B cell (primary cell): ENCODE results near the gene STC2. TPM values are rescaled to one million over a fixed set of nuclear protein-coding genes. Genes with fewer than 3 reads are reported as not detected.

ENCODE experiments used
- ATAC-seq: fragments of 200-7000 bp; cut with Tn5 transposase; one replicate; pipeline ENCODE4 v1.10.0; 2021; ENCODE audit warnings: low read depth, mild to moderate bottlenecking, moderate number of reproducible peaks, moderate library complexity
- CTCF ChIA-PET: fragments of 350-600 bp; sonication (Branson Sonifier 250); formaldehyde crosslinking; loops from one replicate; lab custom pipeline; 2021; ENCODE audit warnings: antibody characterized with exemption, inconsistent platforms; lab: Charles Lee
- POLR2A ChIA-PET: fragments of 350-600 bp; sonication (Branson Sonifier 250); formaldehyde crosslinking; loops from one replicate; lab custom pipeline; 2021; ENCODE audit warnings: antibody characterized with exemption; lab: Charles Lee
- DNase-seq: peaks from one replicate; pipeline ENCODE4 v3.0.0; 2013
- H2AFZ ChIP-seq: 2 replicates; pipeline ENCODE4 v1.6.1; 2012; ENCODE audit warnings: mild to moderate bottlenecking, low read depth, low read length; ENCODE audit not compliant: insufficient read depth, poor library complexity, severe bottlenecking
- H3K27ac ChIP-seq, 2 donors: 1 replicate in 1 of 2; 2 replicates in 1 of 2; pipeline ENCODE4 v1.5.1; 2012 to 2013; ENCODE audit warnings: low read length in 2 of 2, mild to moderate bottlenecking in 2 of 2, moderate library complexity in 1 of 2
- H3K27me3 ChIP-seq, 4 experiments: fragments of 200-600 bp in 1 of 4; sonication (generic) in 1 of 4; replicated peaks in 1 of 4; 1 replicate in 2 of 4; 2 replicates in 2 of 4; pipeline versions ENCODE4 v1.6.1 to v1.7.0; 2013 to 2016; ENCODE audit warnings: low read length in 3 of 4, mild to moderate bottlenecking in 2 of 4, mixed read lengths in 1 of 4, moderate library complexity in 1 of 4; ENCODE audit not compliant: insufficient read depth in 4 of 4, control insufficient read depth in 3 of 4; ENCODE audit errors: control extremely low read depth in 1 of 4
- H3K36me3 ChIP-seq, 2 experiments: replicated peaks in 1 of 2; 1 replicate in 1 of 2; 2 replicates in 1 of 2; pipeline versions ENCODE4 v1.6.1 to v1.7.1; 2013; ENCODE audit warnings: low read length in 1 of 2; ENCODE audit not compliant: insufficient read depth in 2 of 2, control insufficient read depth in 1 of 2; ENCODE audit errors: control extremely low read depth in 1 of 2, extremely low read depth in 1 of 2
- H3K4me1 ChIP-seq, 2 donors: fragments of 200-600 bp in 1 of 2; sonication (generic) in 1 of 2; 1 replicate in 1 of 2; 2 replicates in 1 of 2; pipeline versions ENCODE4 v1.5.1 to v1.6.1; 2013 to 2017; ENCODE audit warnings: low read length in 2 of 2; ENCODE audit not compliant: control insufficient read depth in 2 of 2, insufficient read depth in 2 of 2
- H3K4me2 ChIP-seq: replicated peaks from 2 replicates; pipeline ENCODE3; 2012; ENCODE audit warnings: mild to moderate bottlenecking, low read depth, low read length; ENCODE audit not compliant: poor library complexity, severe bottlenecking
- H3K4me3 ChIP-seq, 5 experiments: fragments of 200-600 bp in 1 of 5; sonication (generic) in 1 of 5; 1 replicate in 3 of 5; 2 replicates in 2 of 5; pipeline versions ENCODE4 v1.5.1 to v1.7.0; 2011 to 2016; ENCODE audit warnings: low read length in 4 of 5, mild to moderate bottlenecking in 4 of 5, low read depth in 2 of 5, control low read depth in 1 of 5, moderate library complexity in 1 of 5; ENCODE audit not compliant: insufficient read depth in 1 of 5; ENCODE audit errors: control extremely low read depth in 1 of 5, extremely low read depth in 1 of 5
- H3K79me2 ChIP-seq: fragments of 200-600 bp; sonication (generic); one replicate; pipeline ENCODE4 v1.6.0; 2016; ENCODE audit warnings: low read length; ENCODE audit not compliant: control insufficient read depth, insufficient read depth
- H3K9ac ChIP-seq: fragments of 200-600 bp; sonication (generic); 2 replicates; pipeline ENCODE4 v1.6.1; 2017; ENCODE audit warnings: mild to moderate bottlenecking, low read length, moderate library complexity
- H3K9me3 ChIP-seq, 3 donors: one replicate each; pipeline versions ENCODE4 v1.6.1 to v1.7.1; 2013; ENCODE audit warnings: low read length in 2 of 3; ENCODE audit not compliant: control insufficient read depth in 2 of 3, insufficient read depth in 1 of 3; ENCODE audit errors: control extremely low read depth in 1 of 3
- H4K20me1 ChIP-seq: 2 replicates; pipeline ENCODE4 v1.6.0; 2012; ENCODE audit warnings: mild to moderate bottlenecking, low read length; ENCODE audit not compliant: insufficient read depth, control insufficient read depth, poor library complexity, severe bottlenecking
- H3K27ac Mint-ChIP-seq: one replicate; pipeline ENCODE4 v1.8.0; 2021; ENCODE audit warnings: mixed read lengths
- H3K27me3 Mint-ChIP-seq: one replicate; pipeline ENCODE4 v1.8.0; 2021; ENCODE audit warnings: mixed read lengths
- H3K4me1 Mint-ChIP-seq: one replicate; pipeline ENCODE4 v1.8.0; 2021; ENCODE audit warnings: mixed read lengths
- H3K4me3 Mint-ChIP-seq: one replicate; pipeline ENCODE4 v1.8.0; 2021; ENCODE audit warnings: mixed read lengths
- H3K9me3 Mint-ChIP-seq: one replicate; pipeline ENCODE4 v1.8.0; 2022; ENCODE audit warnings: mixed read lengths; ENCODE audit not compliant: insufficient read depth
- EZH2 ChIP-seq: IDR thresholded peaks from 2 replicates; pipeline ENCODE4 v1.6.1; 2012; ENCODE audit warnings: borderline replicate concordance, low read depth, mild to moderate bottlenecking, moderate library complexity, low read length; ENCODE audit not compliant: insufficient read depth, poor library complexity, severe bottlenecking
- WGBS: methylation state at CpG from one replicate; pipeline ENCODE4 v1.1.5; 2013; ENCODE audit warnings: missing lambda C conversion rate; ENCODE audit not compliant: insufficient coverage; 5-methylcytosine and 5-hydroxymethylcytosine counted together
- intact Hi-C: fragments of 100-400 bp; cut with micrococcal nuclease; formaldehyde crosslinking; loops from one replicate; pipeline ENCODE4 v1.10.0; 2022
- polyA plus RNA-seq: library from polyadenylated mRNA; depleted of rRNA; stranded (reverse); fragments of >200 nt; gene quantifications from 2 replicates; pipeline ENCODE4 v1.2.3, GENCODE V29; 2012
- small RNA-seq: library from RNA; depleted of rRNA; stranded (forward); fragments of <200 nt; gene quantifications from one replicate; pipeline ENCODE3, GENCODE V24; 2012; ENCODE audit warnings: low replicate concordance, low read depth; ENCODE audit not compliant: insufficient read length
- total RNA-seq, 2 donors: library from RNA; stranded (reverse); fragments of 120-200 nt in 1 of 2; gene quantifications; 1 replicate in 1 of 2; 2 replicates in 1 of 2; pipeline versions ENCODE4 v1.2.3 to v1.2.4, GENCODE V29; 2013 to 2022
- TF ChIP-seq, protein P1 (sequence below): fragments of 200-600 bp; IDR thresholded peaks from one replicate; pipeline ENCODE4 v1.8.0; 2022; ENCODE audit warnings: antibody characterized with exemption, mild to moderate bottlenecking

The STC2 gene
- total and polyA plus RNA-seq, 2 donors (not counting 1 experiment from before 2014, with no cell fraction given), result not detected

DNA sequence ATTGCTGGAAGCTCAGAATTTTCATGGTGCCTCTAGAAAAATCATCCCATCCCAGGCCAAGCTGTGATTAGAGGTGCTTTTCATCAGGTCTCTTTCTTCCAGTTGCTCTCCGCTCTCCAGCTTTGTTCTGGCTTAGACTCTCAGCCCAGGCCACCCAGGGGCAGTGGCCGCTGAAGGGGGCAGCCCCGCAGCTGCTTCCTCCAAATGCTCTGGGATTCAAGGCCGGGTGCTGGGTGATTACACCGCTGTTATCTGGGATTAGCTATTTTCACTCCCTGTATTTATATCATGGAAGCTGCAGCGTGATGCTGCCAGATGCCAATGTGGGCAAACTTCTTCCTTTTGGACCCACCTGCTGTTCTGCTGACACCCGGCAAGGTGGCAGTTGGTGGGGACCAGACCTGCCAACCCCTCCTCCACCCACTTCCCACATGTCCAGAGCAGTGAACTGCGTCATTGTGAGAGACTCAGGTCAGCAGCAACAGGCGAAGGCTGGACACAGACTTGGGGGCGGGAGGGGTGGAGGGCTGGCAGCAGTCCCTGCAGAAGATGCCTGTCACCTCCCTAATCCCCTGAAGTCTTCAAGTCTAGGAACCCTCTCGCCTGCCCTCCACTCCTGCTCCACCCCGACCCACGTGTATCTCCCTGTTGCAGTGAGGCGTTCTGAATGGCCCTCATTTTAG lies 59.3 kb downstream of the STC2 start:
- no peaks in the 10 kb centered on the region for H4K20me1 ChIP-seq
- H3K27me3 Mint-ChIP-seq, result peaks cover 18% of the 10 kb centered on the region
- intact Hi-C loops, result no loop called here
- H3K27ac ChIP-seq, result no peak overlapping the region
- H3K9me3 Mint-ChIP-seq, result no peaks in the 10 kb centered on the region
- WGBS, result 87% methylated on average over 12 of the region's 14 CpGs
- no peak overlapping the region for H3K4me2 ChIP-seq
- DNase-seq, result no peak
- H2AFZ ChIP-seq, result no peak overlapping the region
- no peaks in the 10 kb centered on the region for H3K4me1 Mint-ChIP-seq
- no peak for ATAC-seq
- H3K9me3 ChIP-seq, result peaks cover 0 to 4% (median 0%) of the 10 kb centered on the region in 3 donors
- no peaks in the 10 kb centered on the region for H3K4me1 ChIP-seq
- no peak overlapping the region for H3K27ac Mint-ChIP-seq
- peaks cover 0 to 10% (median 2%) of the 10 kb centered on the region in 4 experiments for H3K27me3 ChIP-seq
- H3K36me3 ChIP-seq, result no peaks in the 10 kb centered on the region
- no peak for TF ChIP-seq EZH2
- TF ChIP-seq, protein P1, sequence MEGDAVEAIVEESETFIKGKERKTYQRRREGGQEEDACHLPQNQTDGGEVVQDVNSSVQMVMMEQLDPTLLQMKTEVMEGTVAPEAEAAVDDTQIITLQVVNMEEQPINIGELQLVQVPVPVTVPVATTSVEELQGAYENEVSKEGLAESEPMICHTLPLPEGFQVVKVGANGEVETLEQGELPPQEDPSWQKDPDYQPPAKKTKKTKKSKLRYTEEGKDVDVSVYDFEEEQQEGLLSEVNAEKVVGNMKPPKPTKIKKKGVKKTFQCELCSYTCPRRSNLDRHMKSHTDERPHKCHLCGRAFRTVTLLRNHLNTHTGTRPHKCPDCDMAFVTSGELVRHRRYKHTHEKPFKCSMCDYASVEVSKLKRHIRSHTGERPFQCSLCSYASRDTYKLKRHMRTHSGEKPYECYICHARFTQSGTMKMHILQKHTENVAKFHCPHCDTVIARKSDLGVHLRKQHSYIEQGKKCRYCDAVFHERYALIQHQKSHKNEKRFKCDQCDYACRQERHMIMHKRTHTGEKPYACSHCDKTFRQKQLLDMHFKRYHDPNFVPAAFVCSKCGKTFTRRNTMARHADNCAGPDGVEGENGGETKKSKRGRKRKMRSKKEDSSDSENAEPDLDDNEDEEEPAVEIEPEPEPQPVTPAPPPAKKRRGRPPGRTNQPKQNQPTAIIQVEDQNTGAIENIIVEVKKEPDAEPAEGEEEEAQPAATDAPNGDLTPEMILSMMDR, result no peak
- CTCF ChIA-PET, result no interaction called here
- no peaks in the 10 kb centered on the region for H3K79me2 ChIP-seq
- H3K9ac ChIP-seq, result no peak overlapping the region
- POLR2A ChIA-PET, result no interaction called here
- no peak overlapping the region for H3K4me3 ChIP-seq
- H3K4me3 Mint-ChIP-seq, result no peak overlapping the region

DNA sequence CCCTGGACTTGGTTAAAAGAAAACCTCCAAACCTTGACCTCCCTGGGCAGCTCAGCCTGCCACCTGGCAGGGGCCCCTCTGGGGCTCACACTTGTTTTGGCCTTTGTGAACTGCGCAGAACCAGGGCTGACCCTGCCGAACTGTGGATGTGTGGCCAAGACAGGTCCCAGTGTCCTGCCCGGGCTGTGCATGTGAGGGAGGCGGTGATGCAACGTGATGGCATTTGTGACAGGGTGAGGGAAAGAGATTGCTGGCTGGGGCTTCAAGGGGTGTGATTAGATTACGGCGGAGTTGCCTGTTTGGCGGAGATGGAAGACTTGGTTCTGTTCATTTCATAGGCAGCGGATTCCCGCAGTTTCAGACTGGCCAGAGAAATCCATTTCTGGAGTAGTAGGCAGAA lies 62.8 kb downstream of the STC2 start:
- no peak overlapping the region for H3K4me3 Mint-ChIP-seq
- H3K27me3 Mint-ChIP-seq, result peaks cover 19% of the 10 kb centered on the region
- Histone ChIP-seq H3K27me3 (peaks cover 0 to 10% (median 2%) of the 10 kb centered on the region in 4 experiments), H3K9me3 (no peaks in the 10 kb centered on the region), H3K27ac (no peak overlapping the region), H2AFZ (no peak overlapping the region), H4K20me1 (no peaks in the 10 kb centered on the region), H3K4me2 (no peak overlapping the region), H3K4me1 (no peaks in the 10 kb centered on the region), H3K36me3 (no peaks in the 10 kb centered on the region), H3K4me3 (no peak overlapping the region), H3K9ac (no peak overlapping the region), H3K79me2 (no peaks in the 10 kb centered on the region)
- 88% methylated on average over 10 of the region's 10 CpGs for WGBS
- H3K4me1 Mint-ChIP-seq, result no peaks in the 10 kb centered on the region
- ChIA-PET POLR2A (no interaction called here), CTCF (no interaction called here)
- no peak overlapping the region for H3K27ac Mint-ChIP-seq
- no peak for ATAC-seq
- TF ChIP-seq, protein P1, result no peak
- no peak for TF ChIP-seq EZH2
- H3K9me3 Mint-ChIP-seq, result no peaks in the 10 kb centered on the region
- intact Hi-C loops, result no loop called here
- no peak for DNase-seq

Small RNAs within 50 kb of the gene (small RNA-seq; reads per million reads assigned to genes)
- gene MIR8056 (not detected), gene RNA5SP200 (not detected), gene RNU6-500P (not detected)

Other genes starting within 250 kb of the STC2 start
- gene BNIP1, start 183.9 kb downstream of the STC2 start, total RNA-seq, result 8.0 and 10.0 TPM in 2 replicates
- 15.0 and 34.4 TPM in 2 replicates for gene BNIP1, start 183.9 kb downstream of the STC2 start, polyA plus RNA-seq
- gene NKX2-5, start 93.2 kb downstream of the STC2 start, total RNA-seq, result not detected in 2 replicates
- not detected in 2 replicates for gene NKX2-5, start 93.2 kb downstream of the STC2 start, polyA plus RNA-seq